NCI-H146 treated with DMSO at 0.1 percent for 48 hours (cell line): ENCODE results near the gene KATNAL1.

Experiments
- DNase-seq: peaks from one replicate; lab custom pipeline; 2025; ENCODE audit not compliant: unreplicated experiment; lab: John Stamatoyannopoulos, UW

KATNAL1 gene

DNA sequence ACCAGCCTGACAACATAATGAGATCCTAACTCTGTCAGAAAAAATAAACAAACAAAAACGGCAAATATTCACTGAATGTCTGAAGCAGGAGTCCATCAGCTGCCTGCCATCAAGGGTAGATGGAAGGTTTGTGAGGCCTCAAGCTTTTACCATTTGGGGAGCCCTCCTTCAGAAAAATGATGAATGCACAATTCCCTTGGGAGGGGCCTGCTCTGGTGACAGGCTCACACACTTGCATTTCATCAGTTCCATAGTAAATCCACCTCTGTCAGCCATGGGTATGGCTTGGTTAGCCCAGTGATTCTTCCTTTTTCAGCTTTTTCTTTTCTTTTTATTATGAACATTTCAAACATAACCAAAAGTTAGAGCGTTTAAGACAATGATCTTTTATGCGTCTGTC, 26.3 kb upstream of the KATNAL1 start:
- no peak for DNase-seq

DNA sequence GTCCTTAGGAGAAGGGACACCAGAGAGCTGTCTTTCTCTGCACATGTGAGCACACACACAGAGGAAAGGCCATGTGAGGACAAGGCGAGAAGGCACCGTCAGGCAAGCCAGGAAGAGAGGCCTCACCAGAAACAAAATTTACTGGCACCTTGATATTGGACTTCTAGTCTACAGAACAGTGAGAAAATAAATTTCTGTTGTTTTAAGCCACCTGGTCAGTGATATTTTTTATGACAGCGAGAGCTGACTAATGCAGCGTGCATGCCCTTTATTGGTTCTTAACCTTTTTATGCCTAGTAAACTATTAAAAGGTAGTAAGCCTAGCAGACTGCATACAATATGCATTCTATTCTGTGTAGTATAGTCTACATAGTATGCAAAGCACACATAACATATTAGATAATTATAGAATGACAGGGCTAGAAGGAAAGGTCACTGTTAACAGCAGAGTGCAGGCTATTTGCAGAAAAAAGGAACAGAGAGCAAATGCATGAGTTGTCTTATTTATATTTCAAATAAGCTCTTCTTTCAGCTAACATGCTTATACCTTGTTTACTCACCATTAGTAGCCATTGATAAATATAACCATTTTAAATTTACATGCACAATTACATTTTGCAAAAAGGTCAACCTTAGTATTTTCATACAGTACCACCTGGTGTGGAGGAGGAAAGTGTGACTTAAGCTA, 25.2 kb upstream of the KATNAL1 start:
- no peak for DNase-seq

DNA sequence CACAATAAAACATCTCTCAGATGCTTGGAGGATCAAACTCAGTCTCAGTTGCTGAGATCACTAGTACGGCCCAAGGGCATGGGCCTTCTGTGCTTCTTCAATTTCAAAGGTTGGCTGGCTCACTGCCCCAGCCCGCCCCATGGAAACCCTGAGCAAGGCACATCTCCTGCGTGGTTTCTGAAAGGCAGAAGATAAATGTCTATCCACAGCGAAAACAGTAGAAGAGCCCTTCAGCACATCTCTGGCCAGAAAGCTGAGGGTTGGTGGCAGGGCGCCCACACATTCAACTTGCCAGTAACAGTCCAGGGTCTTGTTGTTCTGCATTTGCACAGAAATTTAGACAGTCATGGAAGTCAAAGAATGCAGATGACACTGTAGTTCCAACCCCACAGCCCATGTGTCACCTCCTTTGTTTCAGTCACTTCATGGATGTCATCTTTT, 24.0 kb upstream of the KATNAL1 start:
- no peak for DNase-seq

DNA sequence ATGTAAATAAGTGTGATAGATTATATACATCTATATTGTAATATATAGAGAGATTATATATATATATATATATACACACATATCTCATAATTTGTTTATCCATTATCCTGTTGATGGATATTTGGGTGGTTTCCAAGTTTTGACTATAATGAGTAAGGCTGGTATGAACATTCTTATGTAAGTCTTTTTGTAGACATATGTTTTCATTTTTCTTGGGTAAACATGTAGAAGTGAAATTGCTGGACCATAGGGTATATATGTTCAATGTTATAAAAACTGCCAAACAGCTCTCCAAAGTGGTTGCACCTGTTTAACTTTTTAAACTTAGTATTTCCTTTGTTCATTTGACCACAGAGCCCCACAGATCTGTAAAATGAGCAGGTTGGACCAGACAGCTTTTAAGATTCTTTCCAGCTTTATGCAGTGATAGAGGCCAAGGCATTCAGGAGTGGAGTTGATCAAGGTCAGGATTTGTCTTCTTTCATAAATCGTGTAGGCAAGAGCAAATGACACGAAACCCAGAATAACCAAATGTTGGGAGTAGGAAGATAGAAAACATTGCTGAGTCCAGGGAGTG, 21.7 kb upstream of the KATNAL1 start:
- DNase-seq: no peak

DNA sequence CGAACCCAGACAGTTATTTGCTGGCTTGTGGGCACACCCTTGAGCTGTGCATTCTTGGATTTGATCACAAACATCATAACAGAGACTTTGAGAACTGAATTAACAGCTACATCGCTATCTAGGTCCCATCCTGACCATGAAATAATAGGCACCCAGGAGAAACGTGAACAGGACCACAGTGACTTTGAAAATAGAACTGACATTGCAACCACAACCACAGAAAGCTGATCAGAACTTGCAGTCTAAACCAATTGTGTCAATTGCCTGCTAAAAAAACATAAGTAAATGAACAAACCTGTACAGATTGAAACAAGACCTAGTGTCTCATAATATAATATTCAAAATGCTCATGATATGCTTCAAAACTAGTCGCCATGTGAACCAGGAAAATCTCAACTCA, 18.3 kb upstream of the KATNAL1 start:
- no peak for DNase-seq

DNA sequence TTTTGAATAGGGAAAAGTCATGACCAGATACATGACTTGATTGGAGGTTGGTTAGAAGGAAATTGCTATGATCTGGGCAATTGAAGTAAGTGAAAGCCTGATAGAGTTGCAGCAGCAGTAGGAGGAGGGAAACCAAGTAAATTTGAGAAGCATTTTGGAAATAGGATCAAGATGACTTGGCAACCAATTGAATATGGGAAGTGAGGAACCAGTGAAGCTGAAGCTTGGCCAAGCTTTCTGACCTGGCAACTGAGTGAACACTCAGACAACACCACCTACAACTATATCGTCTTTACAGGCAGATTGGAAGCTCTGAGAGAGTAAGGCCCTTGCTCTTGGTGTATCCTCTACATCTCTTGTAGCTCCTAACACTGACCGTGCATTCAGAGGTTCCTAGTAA, 16.2 kb upstream of the KATNAL1 start:
- DNase-seq: no peak

DNA sequence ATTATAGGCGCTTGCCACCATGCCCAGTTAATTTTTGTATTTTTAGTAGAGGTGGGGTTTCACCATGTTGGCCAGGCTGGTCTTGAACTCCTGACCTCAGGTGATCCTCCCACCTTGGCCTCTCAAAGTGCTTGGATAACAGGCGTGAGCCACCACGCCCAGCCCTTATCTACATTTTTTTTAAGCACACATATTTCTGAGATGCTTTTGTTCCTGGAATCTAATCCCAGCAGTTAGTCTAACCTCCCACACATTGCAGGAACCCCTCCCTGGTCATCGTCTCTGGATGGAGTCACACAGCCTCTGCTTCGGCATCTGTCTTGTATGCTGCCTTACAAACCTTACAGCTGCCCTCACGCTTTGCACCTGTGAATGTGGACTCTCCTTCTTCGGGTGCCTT, 15.1 kb upstream of the KATNAL1 start:
- no peak for DNase-seq

DNA sequence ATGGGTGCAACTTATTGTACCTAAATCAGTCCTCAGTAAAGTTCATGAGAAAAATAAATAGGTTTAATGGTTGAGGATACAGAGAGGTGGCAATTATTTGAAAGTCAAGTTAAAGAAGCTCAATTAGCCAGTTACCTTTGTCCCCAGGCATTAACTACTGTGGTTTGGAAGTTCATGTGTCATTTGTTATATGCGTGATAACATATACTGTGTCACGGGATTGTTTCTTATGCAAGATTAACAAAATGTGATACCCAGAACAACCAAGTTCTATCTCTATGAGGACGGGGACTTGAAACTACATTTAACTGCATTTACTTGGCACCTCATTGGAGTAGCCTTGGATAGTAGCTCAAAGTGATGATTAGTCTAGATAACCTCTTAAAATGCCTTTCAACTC, 13.9 kb upstream of the KATNAL1 start:
- no peak for DNase-seq

DNA sequence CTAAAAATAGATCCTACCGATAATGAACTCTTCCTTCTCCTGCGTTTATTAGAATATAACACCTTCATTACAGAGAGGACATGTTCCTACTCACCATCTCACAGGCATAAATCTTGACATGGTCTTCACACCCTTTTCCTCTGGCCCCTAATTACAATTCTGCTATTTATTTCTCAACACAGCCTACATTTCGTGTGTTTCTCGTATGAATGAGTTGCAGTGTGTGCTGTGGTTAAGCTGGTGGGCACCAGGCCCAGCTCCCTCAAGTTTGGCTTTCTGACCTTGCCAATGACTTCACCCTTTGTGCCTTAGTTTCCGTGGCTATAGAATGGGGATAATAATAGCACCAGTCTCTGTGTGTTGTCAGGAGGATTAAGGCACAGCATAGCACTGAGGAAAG, 12.3 kb upstream of the KATNAL1 start:
- DNase-seq: no peak

DNA sequence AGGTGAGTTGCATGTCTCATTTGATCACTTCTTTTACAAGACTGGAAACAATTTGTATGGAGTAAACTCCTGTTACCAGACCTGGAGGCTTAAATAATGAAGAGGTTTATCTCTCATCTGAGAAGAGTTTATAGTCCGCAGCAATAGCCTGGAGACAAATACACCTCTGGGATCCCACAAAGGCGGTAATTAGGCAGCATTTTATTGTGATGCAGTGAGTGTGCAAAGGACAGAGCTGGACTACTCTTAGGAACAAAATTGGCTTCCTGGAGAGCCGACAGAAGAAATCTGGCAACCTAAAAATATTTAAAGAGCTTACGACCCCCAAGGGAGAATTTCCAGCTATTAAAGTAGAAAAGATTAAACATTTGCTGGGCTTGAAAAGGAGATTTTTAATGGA, 11.8 kb upstream of the KATNAL1 start:
- DNase-seq: no peak

DNA sequence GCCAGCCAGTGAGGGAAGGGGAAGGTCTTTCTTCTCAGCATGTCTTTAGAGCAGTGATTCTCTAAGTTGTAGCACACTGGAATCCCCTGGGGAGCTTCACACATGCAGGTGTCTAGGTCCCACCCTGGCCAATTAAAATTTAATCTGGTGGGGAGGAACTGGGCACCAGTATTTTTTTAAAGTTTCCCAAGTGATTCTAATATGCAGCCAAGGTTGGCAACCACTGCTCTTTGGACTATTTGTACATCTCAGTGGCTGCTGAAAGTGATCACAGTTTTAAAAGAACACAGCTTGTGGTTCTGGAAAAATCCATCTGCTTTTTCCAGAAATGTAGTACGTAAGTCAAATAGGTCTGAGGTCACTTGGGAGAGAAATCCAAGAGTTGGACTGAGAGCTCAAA, 10.7 kb upstream of the KATNAL1 start:
- DNase-seq: no peak

DNA sequence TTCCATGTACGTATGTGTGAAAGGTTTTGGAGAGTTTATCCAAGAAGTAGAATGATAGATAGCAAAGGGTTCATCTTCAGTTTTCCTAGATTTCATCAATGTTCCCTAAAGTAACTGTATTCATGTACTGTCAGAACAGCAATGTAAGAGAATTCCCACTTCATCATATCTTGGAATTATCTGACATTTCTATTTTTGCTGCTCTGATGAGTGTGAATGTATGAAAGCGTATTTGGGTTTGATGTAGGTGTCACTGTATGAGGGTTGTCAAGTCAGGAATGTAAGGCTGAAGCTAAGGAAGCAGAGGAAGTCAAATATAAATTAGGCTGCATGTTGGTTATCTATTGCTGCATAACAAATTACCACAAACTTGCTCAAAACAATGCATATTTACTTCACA, 7.2 kb upstream of the KATNAL1 start:
- no peak for DNase-seq

DNA sequence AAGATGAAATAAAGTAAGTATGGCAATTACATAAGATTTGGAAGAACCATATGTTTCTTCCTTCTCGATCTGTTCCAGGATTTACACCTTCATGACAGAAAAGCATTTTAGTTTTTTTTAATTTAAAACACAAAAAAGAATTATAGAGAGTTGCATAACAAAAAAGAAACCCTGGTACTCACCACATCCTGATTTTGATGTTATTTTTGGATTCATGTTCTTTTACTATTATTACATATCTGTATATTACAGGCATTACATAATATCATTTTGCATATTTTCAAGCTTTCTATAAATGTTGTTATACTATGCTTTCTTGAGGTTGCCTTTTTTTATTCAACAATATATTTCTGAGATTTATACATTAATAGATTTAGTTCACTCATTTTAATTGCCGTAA, 6.7 kb upstream of the KATNAL1 start:
- no peak for DNase-seq

DNA sequence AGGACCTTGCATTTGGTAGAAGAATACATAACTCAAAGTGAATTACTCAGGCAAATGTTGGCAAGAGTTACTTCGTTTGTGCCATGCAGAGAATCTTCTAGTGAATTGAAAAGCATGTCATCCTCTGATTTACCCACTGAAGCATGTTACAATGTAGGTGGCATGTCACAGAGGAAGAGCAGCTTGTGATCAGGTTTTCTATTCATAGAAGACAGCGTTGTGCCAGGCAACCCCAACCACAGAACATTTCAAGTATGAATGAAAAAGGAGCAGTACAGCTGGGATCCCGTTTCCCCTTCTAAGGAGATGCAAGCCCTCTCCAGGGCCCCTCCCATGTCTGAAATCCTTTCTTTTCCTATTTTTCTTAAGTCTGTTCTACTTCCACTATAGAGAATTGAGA, 6.0 kb upstream of the KATNAL1 start:
- no peak for DNase-seq

DNA sequence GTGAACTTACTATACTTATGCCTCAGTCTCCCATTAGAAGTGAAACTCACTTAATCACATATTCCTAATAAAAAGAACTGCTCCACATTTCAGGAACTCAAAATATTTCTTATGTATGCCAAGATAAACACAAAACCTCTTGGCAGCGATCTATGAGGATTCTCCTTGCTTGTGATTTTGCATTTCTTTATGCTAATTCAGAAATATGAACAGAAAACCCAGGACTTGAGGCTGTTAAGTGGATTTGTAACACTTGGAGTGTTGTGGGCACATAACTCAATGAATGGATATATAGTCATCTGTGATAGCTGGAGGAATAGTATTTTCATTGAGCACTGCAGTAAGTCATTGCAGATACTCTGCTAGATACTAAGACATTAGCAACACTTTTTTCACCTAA, 5.6 kb upstream of the KATNAL1 start:
- no peak for DNase-seq

DNA sequence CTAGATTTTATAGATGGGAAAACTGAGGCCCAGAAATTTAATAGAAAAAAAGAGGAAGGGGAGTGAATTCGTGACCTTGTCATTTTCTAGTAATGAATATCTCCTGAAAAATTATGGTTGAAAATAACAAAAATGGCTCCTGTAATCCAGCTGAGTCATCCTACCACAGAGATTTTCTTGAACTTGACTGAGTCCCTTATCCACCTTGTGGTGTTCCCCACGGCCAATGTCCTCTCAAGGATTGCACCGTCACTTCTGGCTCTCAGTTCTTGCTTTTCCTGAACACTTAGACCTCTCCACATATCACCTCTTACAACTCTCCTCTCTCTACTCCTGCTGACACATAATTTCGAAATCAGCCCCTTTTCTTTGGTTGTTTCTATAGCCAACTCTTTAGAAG, 1.2 kb upstream of the KATNAL1 start:
- DNase-seq: no peak

DNA sequence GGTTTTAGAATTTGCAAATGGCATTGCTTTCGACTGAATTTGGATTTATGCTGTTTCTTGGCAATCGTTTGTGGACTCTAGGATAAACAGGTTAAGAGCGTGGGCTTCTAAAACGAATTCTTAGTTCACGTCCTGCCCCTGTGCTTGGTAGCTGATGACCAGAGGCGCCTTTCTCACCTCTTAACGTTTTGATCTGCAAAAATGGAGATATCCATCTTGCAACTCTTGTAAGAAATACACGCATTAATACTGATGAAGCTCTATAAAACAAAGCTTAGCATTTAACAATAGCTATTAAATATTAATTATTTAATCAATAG, 580 bp upstream of the KATNAL1 start:
- DNase-seq: peak; percentile 44

DNA sequence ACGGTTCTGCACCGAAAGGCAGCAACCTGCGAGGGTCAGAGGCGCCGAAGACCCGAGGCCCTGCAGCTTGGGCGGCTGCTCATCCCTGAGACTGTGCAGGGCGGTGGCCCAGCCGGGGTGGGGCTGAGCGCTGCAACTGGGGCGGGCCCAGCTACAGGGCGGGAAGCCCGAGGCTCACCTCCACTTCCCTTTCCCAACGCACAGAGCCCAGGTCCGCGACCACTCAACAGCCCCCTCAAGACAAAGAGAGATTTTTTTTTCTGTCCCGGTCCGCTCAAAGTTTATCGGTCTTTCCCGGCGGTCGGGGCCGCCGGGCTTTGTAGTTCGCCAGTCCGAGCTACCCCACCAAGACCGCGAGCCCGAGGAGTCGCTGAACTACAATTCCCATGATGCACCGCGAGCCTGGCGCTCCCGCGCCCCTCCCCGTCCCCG, 573 bp downstream of the KATNAL1 start:
- peak; percentile 79 for DNase-seq

DNA sequence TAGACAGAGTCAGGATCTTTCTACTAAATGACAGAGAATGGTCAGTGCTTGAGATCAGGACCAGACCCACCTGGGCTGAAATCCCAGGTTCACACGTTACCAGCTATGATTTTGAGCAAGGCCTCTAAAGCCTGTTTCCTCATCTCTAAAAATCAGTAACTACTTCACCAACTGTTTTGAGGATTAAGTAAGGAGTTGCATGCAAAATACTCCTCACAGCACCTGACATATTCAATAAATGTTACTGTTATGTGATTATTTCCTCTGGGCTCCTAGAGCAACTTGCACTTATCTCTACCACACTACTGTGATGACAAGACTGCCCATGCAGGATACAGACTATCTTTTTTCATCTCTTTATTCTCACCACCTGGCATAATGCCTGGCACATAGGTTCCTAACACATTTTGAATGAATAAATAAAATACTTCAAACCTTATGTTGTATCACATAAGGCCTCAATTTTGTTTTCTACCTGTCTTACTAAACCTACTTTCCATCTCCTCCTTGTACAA, 1.8 kb downstream of the KATNAL1 start:
- no peak for DNase-seq

DNA sequence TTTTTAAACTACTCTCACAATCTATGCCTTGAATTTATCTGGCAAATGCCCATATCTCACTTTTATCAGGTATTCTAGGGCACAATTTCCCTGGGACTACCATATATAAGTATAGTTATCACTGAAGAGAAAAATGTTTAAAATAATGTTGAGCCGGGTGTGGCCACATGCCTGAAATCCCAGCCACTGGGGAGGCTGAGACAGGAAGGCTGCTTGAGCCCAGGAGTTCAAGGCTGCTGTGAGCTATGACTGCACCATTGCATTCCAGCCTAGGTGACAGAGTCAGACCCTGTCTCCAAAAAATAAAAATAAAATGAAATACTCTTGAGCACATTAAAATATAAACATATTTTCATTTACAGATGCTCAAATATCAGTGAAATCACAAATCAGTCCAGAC, 4.1 kb downstream of the KATNAL1 start:
- DNase-seq: no peak

DNA sequence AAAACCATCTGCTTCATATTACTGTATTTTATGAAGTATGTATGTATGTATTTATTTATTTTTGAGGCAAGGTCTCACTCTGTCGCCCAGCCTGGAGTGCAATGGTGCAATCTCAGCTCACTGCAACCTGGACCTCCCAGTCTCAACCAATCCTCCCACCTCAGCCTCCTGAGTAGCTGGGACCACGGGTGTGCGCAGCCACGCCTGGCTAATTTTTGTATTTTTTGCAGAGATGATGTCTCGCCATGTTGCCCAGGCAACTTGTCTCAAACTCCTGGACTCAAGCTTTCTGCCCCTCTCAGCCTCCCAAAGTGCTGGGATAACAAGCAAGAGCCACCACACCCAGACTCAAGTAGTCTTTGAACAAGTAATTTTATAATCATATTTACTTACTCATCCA, 5.5 kb downstream of the KATNAL1 start:
- DNase-seq: no peak

DNA sequence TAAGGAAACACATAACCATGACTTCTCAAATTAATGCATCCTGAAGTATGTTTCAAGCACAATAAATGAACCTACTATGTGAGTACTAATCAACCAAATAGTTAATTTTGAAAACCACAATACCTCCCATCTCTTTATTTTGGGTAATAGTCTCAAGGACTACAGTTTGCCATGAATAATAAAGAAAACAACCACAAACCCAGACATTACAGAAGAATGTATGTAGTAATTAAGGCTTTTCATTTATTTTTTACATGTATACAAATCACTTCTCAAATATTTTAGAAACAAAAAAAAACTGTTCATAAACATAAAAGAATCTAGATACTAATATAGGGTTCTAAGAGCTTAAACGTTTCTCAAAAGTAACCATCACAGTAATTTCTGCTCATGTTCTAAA, 6.8 kb downstream of the KATNAL1 start:
- DNase-seq: no peak

DNA sequence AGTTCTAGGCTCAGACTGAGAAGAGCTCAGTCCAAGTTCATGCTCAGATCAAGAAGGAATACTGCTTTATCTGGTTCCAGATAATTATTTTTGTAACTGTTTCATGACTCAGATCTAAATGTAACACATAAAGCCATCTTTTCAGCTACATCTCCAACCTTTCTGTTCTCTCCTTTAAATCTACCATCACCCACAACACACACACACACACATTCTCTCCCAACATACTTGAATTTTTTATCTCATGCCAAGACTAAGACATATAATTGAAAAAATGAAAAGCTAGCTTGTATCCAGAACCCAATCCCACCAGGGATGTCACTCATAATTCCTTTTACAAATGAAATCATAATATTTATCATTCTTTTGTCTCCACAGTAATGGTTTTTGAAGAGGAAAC, 7.6 kb downstream of the KATNAL1 start:
- DNase-seq: no peak
